Subcutaneous adipose tissue (tissue), 4 donors: ENCODE results near the gene GNL3. TPM values are rescaled to one million over a fixed set of nuclear protein-coding genes. Genes with fewer than 3 reads are reported as not detected.

Experiments
- total RNA-seq, 4 donors: library from RNA; depleted of rRNA; stranded (reverse); fragments of >200 nt; gene quantifications; one replicate each; pipeline ENCODE4 v1.1.0, GENCODE V29; 2016
- TF ChIP-seq, protein P1 (sequence below): fragments of 450-650 bp; IDR thresholded peaks from one replicate; pipeline ENCODE4 v1.5.1; 2016; ENCODE audit warnings: low read depth, mild to moderate bottlenecking, control low read depth, antibody characterized with exemption, moderate library complexity

GNL3 gene
- total RNA-seq, 4 donors from 2014 or later = 37.3 to 90.5 (median 59.5) TPM

DNA sequence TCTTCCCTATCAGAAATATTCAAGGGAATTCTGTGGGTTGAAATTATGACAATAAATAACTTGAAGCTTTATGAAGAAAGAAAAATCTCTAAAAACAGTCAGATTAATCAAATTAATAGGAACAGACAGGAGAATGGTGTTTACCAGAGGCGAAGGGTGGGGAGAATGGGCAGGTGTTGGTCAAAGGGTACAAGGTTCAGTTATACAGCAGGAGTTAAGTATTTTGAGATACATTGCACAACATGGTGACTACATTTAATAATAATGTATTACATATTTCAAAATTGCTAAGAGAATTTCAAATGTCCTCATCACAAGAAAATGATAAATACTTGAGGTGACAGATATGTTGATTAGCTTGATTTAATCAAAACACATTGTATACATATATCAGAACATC is 38.7 kb downstream of the GNL3 start:
- TF ChIP-seq, protein P1, sequence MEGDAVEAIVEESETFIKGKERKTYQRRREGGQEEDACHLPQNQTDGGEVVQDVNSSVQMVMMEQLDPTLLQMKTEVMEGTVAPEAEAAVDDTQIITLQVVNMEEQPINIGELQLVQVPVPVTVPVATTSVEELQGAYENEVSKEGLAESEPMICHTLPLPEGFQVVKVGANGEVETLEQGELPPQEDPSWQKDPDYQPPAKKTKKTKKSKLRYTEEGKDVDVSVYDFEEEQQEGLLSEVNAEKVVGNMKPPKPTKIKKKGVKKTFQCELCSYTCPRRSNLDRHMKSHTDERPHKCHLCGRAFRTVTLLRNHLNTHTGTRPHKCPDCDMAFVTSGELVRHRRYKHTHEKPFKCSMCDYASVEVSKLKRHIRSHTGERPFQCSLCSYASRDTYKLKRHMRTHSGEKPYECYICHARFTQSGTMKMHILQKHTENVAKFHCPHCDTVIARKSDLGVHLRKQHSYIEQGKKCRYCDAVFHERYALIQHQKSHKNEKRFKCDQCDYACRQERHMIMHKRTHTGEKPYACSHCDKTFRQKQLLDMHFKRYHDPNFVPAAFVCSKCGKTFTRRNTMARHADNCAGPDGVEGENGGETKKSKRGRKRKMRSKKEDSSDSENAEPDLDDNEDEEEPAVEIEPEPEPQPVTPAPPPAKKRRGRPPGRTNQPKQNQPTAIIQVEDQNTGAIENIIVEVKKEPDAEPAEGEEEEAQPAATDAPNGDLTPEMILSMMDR = no peak

DNA sequence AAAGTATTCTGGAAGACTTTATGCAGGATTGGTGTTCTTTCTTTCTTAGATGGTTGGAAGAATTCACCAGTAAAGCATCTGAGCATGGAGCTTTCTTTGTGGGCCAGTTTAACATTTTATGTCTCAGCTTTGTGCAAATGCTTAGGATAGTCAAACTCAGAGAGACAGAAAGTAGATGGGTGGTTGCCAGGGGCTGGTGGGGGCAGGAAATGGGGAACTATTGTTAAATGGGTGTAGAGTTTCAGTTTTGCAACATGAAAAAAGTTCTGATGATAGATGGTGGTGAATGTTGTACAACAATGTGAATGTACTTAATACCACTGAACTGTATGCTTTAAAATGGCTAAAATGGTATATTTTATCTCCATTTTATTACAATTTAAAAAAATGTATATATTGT is 44.8 kb downstream of the GNL3 start:
- TF ChIP-seq, protein P1 = no peak

DNA sequence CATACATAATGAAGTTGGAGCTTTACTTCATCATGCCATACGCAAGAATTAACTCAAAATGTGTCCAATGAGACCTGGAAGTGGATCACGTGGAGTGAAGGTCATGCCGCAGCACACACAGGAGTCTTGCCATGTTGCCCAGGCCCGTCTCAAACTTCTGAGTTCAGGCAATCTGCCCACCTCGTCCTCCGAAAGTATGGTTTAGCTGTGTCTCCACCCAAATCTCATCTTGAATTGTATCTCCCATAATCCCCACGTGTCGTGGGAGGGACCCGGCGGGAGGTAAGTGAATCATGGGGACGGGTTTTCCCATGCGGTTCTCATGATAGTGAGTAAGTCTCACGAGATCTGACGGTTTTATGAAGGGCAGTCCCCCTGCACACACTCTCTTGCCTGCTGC is 45.8 kb downstream of the GNL3 start:
- TF ChIP-seq, protein P1 = no peak

DNA sequence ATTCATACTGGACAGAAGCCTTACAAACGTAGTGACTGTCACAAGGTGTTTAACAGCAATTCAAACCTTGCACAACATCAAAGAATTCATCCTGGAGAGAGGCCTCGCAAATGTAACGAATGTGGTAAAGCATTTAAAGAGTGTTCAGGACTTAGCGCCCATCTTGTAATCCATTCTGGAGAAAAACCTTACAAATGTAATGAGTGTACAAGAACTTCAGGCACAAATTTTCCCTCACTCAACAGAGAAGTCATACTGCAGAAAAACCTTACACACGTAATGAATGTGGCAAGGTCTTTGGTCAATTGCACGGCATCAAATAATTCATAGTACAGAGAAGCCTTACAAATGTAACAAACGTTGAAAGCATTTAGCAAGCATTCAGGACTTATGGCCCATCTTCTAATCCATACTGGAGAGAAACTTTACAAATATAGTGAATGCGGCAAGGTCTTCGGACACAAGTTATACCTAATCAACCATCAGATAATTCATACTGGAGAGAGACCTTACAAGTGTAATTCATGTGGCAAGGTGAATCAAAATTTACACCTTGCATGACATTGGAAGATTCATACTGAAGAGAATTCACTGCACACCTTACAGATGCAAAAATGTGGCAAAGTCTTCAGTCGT is 47.5 kb downstream of the GNL3 start:
- TF ChIP-seq, protein P1 = no peak

DNA sequence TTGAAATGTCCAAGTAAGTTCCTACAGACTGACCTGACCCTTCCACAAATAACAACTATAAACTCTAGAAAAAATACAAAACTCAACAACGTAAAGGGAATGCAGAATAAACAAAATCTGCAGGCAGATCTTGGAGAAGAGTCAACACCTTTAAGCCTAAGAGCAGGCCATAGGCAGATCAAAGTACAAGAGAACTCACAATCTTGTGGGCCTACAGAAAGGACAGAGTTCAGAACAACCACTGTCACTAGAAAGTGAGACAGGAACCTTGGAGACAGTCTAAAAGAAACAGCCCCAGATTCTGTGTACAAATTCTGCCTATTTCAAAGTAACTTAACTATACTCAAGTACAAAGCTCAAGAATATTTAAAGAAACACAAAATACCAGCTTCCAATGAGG is 53.9 kb downstream of the GNL3 start:
- TF ChIP-seq, protein P1 = no peak

DNA sequence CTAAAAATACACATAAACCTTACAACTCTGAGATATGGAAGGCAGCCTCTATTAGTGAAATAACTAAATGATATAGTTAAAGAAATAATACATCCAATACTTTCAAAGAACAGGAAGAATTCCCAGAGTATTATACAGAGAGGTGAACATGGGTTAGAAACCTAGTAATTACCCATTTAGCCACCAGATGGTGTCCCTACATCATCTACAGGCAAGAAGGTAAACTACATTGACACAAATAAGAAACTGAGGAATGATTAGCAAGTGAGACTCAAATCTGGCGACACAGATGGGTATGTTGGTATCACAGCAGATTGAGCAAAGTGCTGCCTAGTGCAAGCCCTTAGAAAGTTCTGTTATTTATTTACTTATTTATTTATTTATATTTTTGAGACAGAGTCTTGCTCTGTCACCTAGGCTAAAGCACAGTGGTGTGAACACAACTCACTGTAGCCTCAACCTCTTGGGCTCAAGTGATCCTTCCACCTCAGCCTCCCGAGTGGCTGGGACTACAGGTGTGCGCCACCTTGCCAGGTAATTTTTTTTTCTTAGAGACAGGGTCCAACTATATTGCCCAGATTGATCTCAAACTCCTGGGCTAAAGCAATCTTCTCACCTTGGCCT is 56.7 kb downstream of the GNL3 start:
- TF ChIP-seq, protein P1 = no peak

DNA sequence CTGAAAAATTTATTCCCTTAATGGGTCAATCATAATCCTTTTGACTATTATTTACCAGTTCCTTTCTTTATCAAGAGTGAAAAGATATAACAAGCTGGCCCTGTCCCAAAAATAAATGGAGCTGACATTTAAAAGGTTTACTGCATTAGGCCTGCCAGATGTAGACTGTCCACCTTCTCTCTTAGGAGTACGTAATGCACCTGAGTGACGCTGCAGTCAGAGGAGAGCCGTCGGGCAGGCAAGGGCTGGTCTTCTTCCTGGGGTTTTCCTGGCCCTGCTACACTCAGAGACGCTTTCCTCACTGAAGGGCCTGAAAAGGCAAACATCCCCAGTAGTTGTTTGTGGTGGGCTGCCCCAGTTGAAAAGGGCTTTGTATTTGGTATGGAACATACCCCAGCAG is 57.3 kb downstream of the GNL3 start:
- TF ChIP-seq, protein P1 = no peak
